CD4-positive, CD25-positive, alpha-beta regulatory T cell (primary cell): ENCODE measurements around the gene CORO1C. TPM values are rescaled to one million over a fixed set of nuclear protein-coding genes. Genes with fewer than 3 reads are reported as not detected.

Experiments
- ATAC-seq, 2 donors: fragments of 150-1000 bp; cut with Tn5 transposase; one replicate each; pipeline ENCODE4 v1.10.0; 2021; ENCODE audit warnings: low read depth in 2 of 2, moderate number of reproducible peaks in 2 of 2, moderate library complexity in 1 of 2
- DNase-seq, 3 donors: peaks; one replicate each; pipeline versions ENCODE4 v3.0.0 to v3.0.0-alpha.2; 2012 to 2022; ENCODE audit warnings: mixed read lengths in 1 of 3
- H3K27ac ChIP-seq: one replicate; pipeline ENCODE4 v1.7.0; 2013; ENCODE audit warnings: mild to moderate bottlenecking, low read length; ENCODE audit not compliant: insufficient read depth, poor library complexity, severe bottlenecking
- H3K27me3 ChIP-seq: one replicate; pipeline ENCODE4 v1.7.0; 2013; ENCODE audit warnings: low read length; ENCODE audit not compliant: control insufficient read depth, insufficient read depth
- H3K36me3 ChIP-seq: one replicate; pipeline ENCODE4 v1.7.0; 2013; ENCODE audit warnings: mild to moderate bottlenecking, low read length, moderate library complexity; ENCODE audit not compliant: control insufficient read depth, insufficient read depth
- H3K4me1 ChIP-seq: 2 replicates; pipeline ENCODE4 v1.7.0; 2013; ENCODE audit warnings: mild to moderate bottlenecking, low read length; ENCODE audit not compliant: insufficient read depth, control insufficient read depth, poor library complexity, severe bottlenecking
- H3K4me3 ChIP-seq: one replicate; pipeline ENCODE4 v1.7.0; 2013; ENCODE audit warnings: low read depth, mild to moderate bottlenecking, low read length, moderate library complexity
- H3K9me3 ChIP-seq, 2 experiments: 1 replicate in 1 of 2; 2 replicates in 1 of 2; pipeline ENCODE4 v1.7.0; 2013; ENCODE audit warnings: low read length in 2 of 2, mild to moderate bottlenecking in 1 of 2, moderate library complexity in 1 of 2; ENCODE audit not compliant: control insufficient read depth in 2 of 2
- H3K27ac Mint-ChIP-seq, 3 donors: one replicate each; pipeline ENCODE4 v1.8.0; 2020 to 2022; ENCODE audit warnings: mild to moderate bottlenecking in 3 of 3, mixed read lengths in 3 of 3, moderate library complexity in 2 of 3
- H3K27me3 Mint-ChIP-seq: one replicate; pipeline ENCODE4 v1.8.0; 2022; ENCODE audit warnings: mild to moderate bottlenecking, mixed read lengths
- H3K36me3 Mint-ChIP-seq: one replicate; pipeline ENCODE4 v1.8.0; 2020; ENCODE audit warnings: mixed read lengths
- H3K4me1 Mint-ChIP-seq, 4 donors: one replicate each; pipeline ENCODE4 v1.8.0; 2020 to 2022; ENCODE audit warnings: mixed read lengths in 4 of 4, mild to moderate bottlenecking in 1 of 4
- H3K4me3 Mint-ChIP-seq, 4 donors: one replicate each; pipeline ENCODE4 v1.8.0; 2020 to 2022; ENCODE audit warnings: mild to moderate bottlenecking in 4 of 4, mixed read lengths in 4 of 4, moderate library complexity in 3 of 4
- H3K9me3 Mint-ChIP-seq, 7 donors: one replicate each; pipeline ENCODE4 v1.8.0; 2020 to 2022; ENCODE audit warnings: mixed read lengths in 7 of 7, mild to moderate bottlenecking in 3 of 7, moderate library complexity in 2 of 7
- polyA plus RNA-seq, 4 donors: library from polyadenylated mRNA; unstranded; fragments of 300-500 nt; fragmentation: Illumina TruSeq; gene quantifications; one replicate each; pipeline ENCODE4 v1.2.3, GENCODE V29; 2021
- total RNA-seq: library from RNA; stranded (reverse); gene quantifications from one replicate; pipeline ENCODE4 v1.2.3, GENCODE V29; 2022

Gene CORO1C
- total and polyA plus RNA-seq, 5 donors from 2014 or later, result 9.4 to 22.8 (median 21.2) TPM

DNA sequence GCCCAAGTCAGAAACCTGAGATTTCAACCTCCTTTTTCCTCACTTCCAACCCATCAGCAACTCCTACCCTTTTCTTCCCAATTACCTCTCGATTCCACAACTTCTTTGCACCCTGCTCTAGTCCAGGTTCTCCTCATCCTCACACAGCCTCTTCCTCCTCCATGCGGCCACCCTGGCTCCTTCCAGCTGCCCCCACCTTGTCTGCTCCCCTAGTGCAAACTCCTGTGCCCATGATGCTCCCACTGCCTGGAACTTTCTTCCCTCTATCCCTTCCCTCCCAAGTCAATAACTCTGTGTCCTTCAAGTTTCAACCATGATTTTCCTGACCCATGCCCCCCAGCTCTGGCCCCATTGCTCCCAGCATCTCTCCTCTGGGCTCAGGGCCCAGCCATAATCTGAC is 115.0 kb downstream of the CORO1C start:
- ATAC-seq (no peak), DNase-seq (no peak)
- Mint-ChIP-seq H3K36me3 (peaks cover 26% of the 10 kb centered on the region), H3K4me1 (peaks cover 20 to 71% (median 48%) of the 10 kb centered on the region in 4 donors), H3K27me3 (no peaks in the 10 kb centered on the region), H3K4me3 (peak overlapping the region in 2 of 4 donors; percentile 43 to 91), H3K9me3 (peaks cover 0 to 10% (median 0%) of the 10 kb centered on the region in 7 donors), H3K27ac (peak overlapping the region; percentile 87 to 94 (median 92))
- Histone ChIP-seq H3K27ac (peak overlapping the region; percentile 79), H3K27me3 (no peaks in the 10 kb centered on the region), H3K36me3 (peaks cover 30% of the 10 kb centered on the region), H3K4me1 (peaks cover 36% of the 10 kb centered on the region), H3K9me3 (peaks cover 2 to 6% of the 10 kb centered on the region in 2 experiments), H3K4me3 (no peak overlapping the region)

DNA sequence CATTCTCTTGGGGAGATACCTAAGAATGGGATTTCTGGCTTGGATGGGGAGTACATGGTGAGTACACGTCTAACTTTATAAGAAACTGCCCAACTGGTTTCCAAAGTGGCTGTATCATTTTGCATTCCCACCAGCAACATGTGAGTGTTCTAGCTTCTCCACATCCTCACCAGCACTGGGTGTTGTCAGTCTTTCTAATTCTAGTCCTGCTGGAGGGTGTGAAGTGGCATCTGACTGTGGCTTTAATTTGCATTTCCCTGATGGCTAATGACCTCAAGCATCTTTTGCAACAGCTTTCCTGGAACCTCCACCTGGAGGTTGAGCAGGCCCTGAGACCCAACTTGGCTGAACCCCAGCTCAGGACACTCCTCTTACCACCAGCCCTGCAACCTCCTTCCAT is 115.4 kb downstream of the CORO1C start:
- Mint-ChIP-seq H3K4me1 (peaks cover 20 to 67% (median 44%) of the 10 kb centered on the region in 4 donors), H3K4me3 (peak overlapping the region in 1 of 4 donors; percentile 91), H3K27ac (peak overlapping the region; percentile 20 to 94 (median 92)), H3K27me3 (no peaks in the 10 kb centered on the region), H3K9me3 (peaks cover 0 to 10% (median 0%) of the 10 kb centered on the region in 7 donors), H3K36me3 (peaks cover 22% of the 10 kb centered on the region)
- Histone ChIP-seq H3K36me3 (peaks cover 26% of the 10 kb centered on the region), H3K4me3 (no peak overlapping the region), H3K27ac (peak overlapping the region; percentile 79), H3K9me3 (peaks cover 2 to 6% of the 10 kb centered on the region in 2 experiments), H3K4me1 (peaks cover 32% of the 10 kb centered on the region), H3K27me3 (no peaks in the 10 kb centered on the region)
- ATAC-seq (no peak), DNase-seq (no peak)

DNA sequence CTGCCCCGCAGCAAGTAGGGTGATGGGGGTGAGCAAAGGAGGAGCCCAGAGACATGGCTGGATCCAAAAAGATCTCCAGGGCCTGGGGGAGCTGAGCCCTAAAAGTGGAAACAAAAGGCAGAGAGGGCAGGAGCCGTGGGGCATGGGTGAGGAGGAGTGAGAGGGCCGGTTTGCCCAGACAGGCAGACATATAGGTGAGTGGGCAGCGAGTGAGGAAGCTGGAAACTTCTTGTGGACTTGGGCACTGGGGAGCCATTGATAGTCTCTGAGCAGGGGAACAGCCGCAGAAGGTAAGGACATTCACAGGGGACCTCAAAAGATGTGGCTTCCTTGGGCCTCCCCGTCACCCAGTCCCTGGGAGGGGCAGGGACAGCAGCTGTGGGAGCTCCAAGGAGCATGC is 116.7 kb downstream of the CORO1C start:
- Mint-ChIP-seq H3K27me3 (no peaks in the 10 kb centered on the region), H3K27ac (peak overlapping the region in 2 of 3 donors; percentile 79 to 92), H3K4me3 (no peak overlapping the region), H3K36me3 (peaks cover 12% of the 10 kb centered on the region), H3K4me1 (peaks cover 20 to 56% (median 39%) of the 10 kb centered on the region in 4 donors), H3K9me3 (peaks cover 0 to 10% (median 0%) of the 10 kb centered on the region in 7 donors)
- no peak for ATAC-seq
- H3K27ac ChIP-seq, result no peak overlapping the region
- H3K27me3 ChIP-seq, result no peaks in the 10 kb centered on the region
- peaks cover 28% of the 10 kb centered on the region for H3K4me1 ChIP-seq
- H3K9me3 ChIP-seq, result peaks cover 2 to 6% of the 10 kb centered on the region in 2 experiments
- peaks cover 15% of the 10 kb centered on the region for H3K36me3 ChIP-seq
- no peak for DNase-seq
- H3K4me3 ChIP-seq, result no peak overlapping the region

DNA sequence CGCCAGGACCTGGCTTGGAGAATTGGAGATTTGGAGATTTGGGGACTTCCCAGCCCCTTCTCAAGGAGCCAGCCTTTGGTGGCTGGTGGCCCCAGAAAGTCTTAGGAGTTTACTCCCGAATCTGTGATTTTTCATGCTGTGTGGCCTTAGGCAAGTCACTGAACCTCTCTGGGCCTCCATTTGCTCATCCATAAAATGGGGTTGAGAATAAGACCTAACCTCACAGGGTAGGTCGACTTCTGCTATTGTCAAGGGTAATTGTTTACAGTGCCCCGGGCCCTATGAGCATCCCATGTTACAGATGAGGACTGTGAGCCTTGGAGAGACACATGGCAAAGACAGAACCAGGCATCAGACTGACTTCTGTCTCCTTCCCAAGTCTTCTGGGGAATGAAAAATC is 117.3 kb downstream of the CORO1C start:
- Histone ChIP-seq H3K9me3 (peaks cover 2 to 6% of the 10 kb centered on the region in 2 experiments), H3K4me3 (no peak overlapping the region), H3K27ac (peak overlapping the region; percentile 30), H3K27me3 (no peaks in the 10 kb centered on the region), H3K36me3 (peaks cover 9% of the 10 kb centered on the region), H3K4me1 (peaks cover 28% of the 10 kb centered on the region)
- DNase-seq, result no peak
- ATAC-seq, result no peak
- peaks cover 0 to 10% (median 0%) of the 10 kb centered on the region in 7 donors for H3K9me3 Mint-ChIP-seq
- H3K36me3 Mint-ChIP-seq, result peaks cover 11% of the 10 kb centered on the region
- H3K4me3 Mint-ChIP-seq, result peak overlapping the region in 1 of 4 donors; percentile 40
- H3K27me3 Mint-ChIP-seq, result no peaks in the 10 kb centered on the region
- H3K4me1 Mint-ChIP-seq, result peaks cover 20 to 50% (median 35%) of the 10 kb centered on the region in 4 donors
- H3K27ac Mint-ChIP-seq, result peak overlapping the region in 2 of 3 donors; percentile 79 to 92

DNA sequence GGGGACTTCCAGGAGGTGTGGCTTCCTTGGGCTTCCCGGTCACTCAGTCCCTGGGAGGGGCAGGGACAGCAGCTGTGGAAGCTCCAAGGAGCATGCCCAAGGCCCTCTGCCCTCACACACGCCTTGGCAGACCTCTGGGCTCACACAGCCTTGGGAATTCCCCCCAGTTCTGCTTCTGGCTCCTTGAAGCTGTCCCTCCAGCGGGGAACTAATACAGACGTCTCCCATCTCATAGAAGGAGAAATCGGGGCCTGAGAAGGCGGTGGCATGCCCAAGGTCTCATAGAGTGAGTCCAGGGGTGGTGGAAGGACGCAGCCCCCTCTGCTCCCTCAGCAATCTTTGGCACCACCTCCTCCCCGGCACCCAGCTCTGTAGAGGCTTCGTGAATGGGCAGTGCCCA is 117.8 kb downstream of the CORO1C start:
- no peak overlapping the region for H3K4me3 Mint-ChIP-seq
- peak overlapping the region; percentile 30 for H3K27ac ChIP-seq

DNA sequence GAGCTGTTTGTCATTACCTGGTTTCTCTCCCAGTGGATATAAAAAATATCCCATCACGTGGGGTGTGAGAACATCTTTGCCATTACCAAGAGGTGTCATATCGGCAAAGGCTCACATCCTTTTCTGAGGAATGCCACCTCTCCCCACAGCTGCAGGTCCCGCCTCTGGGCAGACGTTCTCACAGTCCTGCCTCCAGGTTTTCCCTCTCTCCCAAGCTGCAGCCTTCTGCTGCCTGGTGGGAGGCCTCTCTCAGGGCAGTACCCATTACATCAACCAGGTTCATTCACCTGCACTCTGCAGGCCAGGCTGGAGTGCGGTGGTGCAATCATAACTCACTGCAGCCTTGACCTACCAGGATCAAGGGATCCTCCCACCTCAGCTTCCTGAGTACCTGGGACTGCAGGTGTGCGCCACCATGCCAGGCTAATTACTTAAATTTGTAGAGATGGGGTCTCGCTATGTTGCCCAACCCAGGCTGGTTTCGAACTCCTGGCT is 118.5 kb downstream of the CORO1C start:
- Mint-ChIP-seq H3K9me3 (peaks cover 0 to 10% (median 0%) of the 10 kb centered on the region in 7 donors), H3K27ac (peak overlapping the region in 1 of 3 donors; percentile 75), H3K4me1 (peaks cover 13 to 39% (median 26%) of the 10 kb centered on the region in 4 donors), H3K4me3 (no peak overlapping the region), H3K27me3 (no peaks in the 10 kb centered on the region), H3K36me3 (peaks cover 11% of the 10 kb centered on the region)
- Histone ChIP-seq H3K27ac (no peak overlapping the region), H3K4me1 (peaks cover 17% of the 10 kb centered on the region), H3K27me3 (no peaks in the 10 kb centered on the region), H3K36me3 (peaks cover 5% of the 10 kb centered on the region), H3K9me3 (peaks cover 2 to 6% of the 10 kb centered on the region in 2 experiments), H3K4me3 (no peak overlapping the region)
- ATAC-seq (no peak), DNase-seq (no peak)

More for the DNA sequence above, 117.8 kb downstream of the CORO1C start:
- peaks cover 24% of the 10 kb centered on the region for H3K4me1 ChIP-seq
- H3K4me1 Mint-ChIP-seq, result peaks cover 20 to 46% (median 32%) of the 10 kb centered on the region in 4 donors
- peaks cover 7% of the 10 kb centered on the region for H3K36me3 ChIP-seq
- H3K27me3 Mint-ChIP-seq, result no peaks in the 10 kb centered on the region
- H3K9me3 ChIP-seq, result peaks cover 2 to 6% of the 10 kb centered on the region in 2 experiments
- no peak overlapping the region for H3K4me3 ChIP-seq
- DNase-seq (no peak), ATAC-seq (no peak)
- H3K27ac Mint-ChIP-seq, result no peak overlapping the region
- peaks cover 11% of the 10 kb centered on the region for H3K36me3 Mint-ChIP-seq
- peaks cover 0 to 10% (median 0%) of the 10 kb centered on the region in 7 donors for H3K9me3 Mint-ChIP-seq
- H3K27me3 ChIP-seq, result no peaks in the 10 kb centered on the region

DNA sequence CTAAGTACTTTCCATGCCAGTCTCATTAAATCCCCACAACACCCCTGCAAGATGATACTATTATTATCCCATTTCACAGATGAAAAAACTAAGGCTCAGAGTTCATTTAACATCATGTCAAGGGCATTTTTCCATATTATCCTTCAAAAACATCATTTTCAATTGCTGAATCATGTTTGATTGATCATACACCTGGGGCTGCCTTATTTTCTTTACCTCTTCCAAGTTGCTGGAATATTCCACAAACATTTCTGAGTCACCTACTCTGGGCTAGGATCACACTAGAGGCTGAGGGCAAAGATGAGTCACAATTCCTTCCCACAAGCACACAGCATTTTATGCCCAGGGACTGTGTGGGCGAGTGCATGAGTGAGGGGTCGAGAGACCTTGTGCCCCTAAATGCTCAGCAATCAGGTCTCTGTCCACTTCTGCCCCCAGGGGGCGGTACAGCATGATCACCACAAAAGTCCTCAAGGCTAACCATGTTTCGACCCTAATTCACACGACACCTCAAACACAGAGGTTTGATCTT is 119.4 kb downstream of the CORO1C start:
- peaks cover 5% of the 10 kb centered on the region for H3K36me3 ChIP-seq
- peaks cover 9% of the 10 kb centered on the region for H3K36me3 Mint-ChIP-seq
- peaks cover 8% of the 10 kb centered on the region for H3K4me1 ChIP-seq
- H3K27me3 Mint-ChIP-seq, result no peaks in the 10 kb centered on the region
- DNase-seq (peak; percentile 32 to 68 (median 50)), ATAC-seq (peak; percentile 27 to 33)
- H3K4me1 Mint-ChIP-seq, result peaks cover 4 to 30% (median 20%) of the 10 kb centered on the region in 4 donors
- no peak overlapping the region for H3K4me3 Mint-ChIP-seq
- peaks cover 2 to 6% of the 10 kb centered on the region in 2 experiments for H3K9me3 ChIP-seq
- H3K4me3 ChIP-seq, result no peak overlapping the region
- H3K27ac ChIP-seq, result no peak overlapping the region
- no peaks in the 10 kb centered on the region for H3K27me3 ChIP-seq
- peaks cover 0 to 10% (median 0%) of the 10 kb centered on the region in 7 donors for H3K9me3 Mint-ChIP-seq
- peak overlapping the region; percentile 60 to 75 (median 70) for H3K27ac Mint-ChIP-seq
